T-helper 9 cell (primary cell): ENCODE measurements around the gene LARGE1.

Experiments
- DNase-seq: peaks from one replicate; pipeline ENCODE4 v3.0.0-alpha.2; 2020

The LARGE1 gene

DNA sequence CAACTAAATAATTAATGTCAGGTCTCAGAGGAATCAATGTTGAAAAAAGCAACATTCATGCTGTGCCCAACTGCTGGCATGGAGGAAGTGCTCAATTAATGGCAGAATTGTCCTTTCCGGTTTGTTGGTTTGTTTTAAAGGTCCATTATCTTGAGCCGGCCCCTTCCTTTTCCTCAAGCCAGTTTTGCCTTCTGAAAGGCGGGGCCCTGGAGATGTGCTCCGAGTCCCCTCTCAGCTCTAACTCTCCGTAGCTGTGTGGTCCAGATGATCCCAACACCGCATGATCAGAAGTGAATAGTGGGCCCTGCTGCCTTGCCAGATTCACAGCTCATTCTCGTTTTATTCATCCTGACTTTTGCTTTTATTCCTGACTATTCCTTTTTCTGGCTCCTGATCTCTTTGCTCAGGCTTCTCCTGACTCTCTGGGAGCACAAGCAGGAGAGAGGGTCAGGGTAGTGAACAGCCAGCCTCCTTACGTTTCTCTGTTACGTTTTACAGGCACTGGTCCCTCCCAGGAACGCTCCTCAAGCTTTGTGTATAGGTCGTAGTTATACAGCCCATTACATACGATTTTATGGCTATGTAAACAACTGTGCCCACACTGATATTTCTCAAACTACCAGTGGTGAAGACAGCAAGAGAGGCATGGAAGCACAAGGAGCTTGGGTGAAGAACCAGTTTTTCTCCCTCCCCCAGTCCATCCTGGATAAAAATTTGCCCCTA, 265.9 kb downstream of the LARGE1 start:
- no peak for DNase-seq

DNA sequence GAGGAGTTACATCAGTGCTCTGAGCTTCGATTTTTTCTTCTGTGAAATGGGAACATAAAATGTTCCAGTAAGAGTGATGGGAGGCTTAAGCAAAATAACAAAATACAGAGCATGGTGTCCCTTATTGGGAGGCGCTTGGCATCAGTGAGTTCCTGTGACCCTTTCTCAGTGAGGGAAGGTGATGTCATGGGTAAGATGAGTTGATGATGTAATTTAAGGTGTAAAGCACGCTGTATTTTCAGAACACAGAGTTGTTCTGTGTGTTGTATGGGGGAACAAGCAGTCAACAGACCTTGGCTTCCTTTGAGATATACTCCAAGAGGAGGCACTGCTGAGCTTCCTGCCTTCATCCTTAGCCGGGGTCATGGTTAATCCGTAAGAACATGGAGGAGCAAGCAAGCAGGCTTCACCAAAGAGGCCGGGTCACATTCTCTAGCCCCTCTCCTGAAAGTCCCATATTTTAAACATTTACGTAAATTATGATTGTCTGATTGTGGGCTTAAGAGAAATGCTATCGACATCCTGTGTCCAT, 266.7 kb downstream of the LARGE1 start:
- DNase-seq, result no peak

DNA sequence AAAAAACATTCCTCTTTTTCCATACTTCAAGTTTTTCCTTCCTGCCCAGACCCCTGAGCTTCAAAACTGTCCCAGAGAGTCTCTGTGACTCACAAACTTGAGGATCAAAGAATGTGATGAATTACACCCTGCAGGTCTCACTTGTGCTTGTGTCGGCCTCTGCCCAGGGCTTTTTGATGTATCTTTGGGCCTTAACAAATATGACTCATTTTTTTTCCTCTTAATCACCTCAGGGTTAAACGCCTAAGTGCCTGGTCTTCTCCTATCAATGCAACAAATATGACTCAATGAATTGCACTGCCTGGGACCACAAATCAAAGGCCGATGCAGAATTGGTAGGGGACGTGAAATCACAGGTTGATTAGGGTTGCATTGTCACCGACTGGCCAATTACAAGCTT, 267.7 kb downstream of the LARGE1 start:
- no peak for DNase-seq

DNA sequence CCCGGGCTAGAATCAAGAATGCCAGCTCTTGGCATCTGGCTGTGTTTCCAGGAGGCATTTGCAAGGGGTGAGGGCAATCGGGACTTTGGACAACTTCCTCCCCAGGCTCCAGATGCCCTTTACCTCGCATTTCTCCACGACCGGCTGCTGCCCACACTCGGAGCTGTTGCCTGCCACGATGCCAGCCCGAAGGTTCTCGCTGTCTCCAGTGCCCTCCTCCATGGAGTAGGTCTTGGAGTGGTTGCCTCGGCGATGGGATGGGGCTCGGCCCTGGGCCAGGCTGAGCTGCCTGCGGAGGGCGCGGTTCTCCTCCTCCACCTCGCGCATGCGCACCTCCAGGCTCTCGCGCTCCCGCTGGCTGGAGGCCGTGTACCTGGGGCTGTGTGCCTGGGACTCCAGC, 270.0 kb downstream of the LARGE1 start:
- no peak for DNase-seq

DNA sequence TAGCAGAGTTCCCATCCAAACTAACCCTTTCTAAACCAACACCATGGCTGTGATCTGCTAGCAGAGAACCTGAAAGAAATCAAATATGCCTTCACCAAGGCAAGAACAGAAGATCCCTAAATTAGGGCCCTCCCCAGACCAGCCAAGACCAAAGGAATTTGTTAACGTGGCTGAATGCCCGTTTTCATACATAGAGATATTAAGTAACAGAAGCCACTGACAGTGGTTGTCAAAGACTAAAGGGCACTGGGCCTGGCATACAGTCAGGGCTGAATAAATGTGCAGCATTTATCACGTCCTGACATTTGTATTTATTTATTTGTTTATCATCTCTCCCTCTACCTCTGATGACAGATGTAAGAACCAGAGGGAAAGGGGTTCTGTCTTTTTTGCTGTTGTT, 271.8 kb downstream of the LARGE1 start:
- DNase-seq, result no peak

DNA sequence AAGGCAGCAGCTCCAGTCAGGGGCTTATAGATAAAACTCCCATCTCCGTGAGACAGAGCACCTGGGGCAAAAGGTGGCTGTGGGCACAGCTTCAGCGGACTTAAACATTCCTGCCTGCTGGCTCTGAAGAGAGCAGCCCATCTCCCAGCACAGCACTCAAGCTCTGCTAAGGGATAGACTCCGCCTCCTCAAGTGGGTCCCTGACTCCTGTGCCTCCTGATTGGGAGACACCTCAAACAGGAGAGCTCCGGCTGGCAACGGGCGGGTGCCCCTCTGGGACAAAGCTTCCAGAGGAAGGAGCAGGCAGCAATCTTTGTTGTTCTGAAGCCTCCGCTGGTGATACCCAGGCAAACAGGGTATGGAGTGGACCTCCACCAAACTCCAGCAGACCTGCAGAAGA, 279.4 kb downstream of the LARGE1 start:
- no peak for DNase-seq

DNA sequence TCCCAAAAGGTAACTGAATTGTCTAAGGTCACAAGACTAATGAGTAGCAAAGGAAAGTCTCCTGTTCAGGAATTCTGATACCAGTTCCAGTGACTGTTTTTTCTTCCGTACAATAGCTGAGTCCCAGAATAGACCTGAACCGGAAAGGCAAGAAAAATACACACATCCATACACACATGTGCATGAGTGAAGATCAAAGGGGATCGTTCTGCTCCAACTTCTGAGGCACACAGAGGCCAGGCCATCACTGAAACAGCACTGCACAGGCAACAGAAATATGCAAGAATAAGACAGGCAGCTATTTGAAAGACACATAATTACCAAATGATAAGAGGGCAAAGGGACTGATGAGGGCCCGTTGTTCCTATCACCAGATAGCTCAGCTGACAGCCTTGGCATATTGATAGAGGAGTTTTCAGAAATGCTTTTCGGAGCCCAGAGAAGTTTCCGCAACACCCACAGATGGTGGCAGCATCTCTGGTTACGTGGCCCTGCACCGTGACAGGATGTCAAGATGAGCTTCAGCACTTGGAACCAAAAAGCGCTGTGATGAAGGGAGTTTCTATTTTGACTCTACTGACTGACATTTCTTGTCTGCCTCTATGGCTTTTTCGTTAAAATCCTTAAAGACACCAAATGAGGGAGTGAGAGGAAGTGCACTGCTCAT, 280.6 kb downstream of the LARGE1 start:
- no peak for DNase-seq

DNA sequence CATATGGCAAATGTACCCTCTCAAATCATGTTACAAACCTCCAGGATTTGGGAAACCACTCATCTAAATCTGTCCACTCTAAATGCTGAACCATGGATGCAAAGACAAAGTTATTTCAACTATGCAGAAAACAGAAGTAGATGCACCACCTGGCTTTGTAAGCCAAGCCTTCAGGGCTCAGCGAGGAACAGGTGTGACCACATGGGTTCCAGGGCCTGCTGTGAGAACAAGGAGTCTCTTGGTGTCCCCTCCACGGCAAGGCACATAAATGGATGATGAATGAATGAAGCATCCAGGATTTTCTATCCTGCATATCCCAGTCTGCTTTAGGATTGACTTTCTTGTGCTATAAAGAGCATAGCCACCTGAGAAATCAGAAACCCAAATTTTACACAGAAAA, 284.5 kb downstream of the LARGE1 start:
- DNase-seq, result no peak

DNA sequence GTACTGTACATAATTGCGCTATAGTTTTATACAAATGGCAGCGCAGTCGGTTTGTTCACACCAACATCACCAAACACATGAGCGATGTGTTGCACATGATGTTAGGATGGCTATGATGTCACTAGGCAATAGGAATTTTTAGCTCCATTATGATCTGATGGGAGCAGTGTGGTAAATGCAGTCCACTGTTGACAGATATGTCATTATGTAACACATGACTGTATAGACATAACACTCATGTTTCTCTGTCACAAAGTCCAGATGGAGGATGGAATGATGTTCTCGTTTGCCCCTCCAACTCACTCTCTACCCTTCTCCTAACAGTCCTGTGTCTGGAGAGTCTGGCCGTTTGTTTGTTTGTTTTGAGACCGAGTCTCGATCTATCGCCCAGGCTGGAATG, 288.5 kb downstream of the LARGE1 start:
- DNase-seq, result no peak

DNA sequence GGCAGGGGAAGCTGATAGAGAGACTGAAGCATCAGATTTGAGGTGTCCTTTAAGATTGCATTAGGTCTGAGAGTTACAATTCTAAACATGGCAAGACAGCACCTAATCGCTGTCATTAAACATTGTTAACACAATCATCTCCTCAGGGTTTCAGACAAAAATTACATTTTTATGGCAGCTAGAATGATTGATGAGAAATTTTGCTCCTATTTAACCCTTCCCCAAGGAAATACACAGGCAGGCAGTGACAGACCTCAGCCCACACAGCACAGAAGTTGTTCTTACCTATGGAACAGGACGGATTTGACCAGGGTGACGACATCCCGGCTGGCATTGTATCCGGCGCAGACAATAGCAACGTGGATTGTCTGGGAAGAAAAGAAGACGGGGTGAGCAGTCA, 294.3 kb downstream of the LARGE1 start:
- no peak for DNase-seq

DNA sequence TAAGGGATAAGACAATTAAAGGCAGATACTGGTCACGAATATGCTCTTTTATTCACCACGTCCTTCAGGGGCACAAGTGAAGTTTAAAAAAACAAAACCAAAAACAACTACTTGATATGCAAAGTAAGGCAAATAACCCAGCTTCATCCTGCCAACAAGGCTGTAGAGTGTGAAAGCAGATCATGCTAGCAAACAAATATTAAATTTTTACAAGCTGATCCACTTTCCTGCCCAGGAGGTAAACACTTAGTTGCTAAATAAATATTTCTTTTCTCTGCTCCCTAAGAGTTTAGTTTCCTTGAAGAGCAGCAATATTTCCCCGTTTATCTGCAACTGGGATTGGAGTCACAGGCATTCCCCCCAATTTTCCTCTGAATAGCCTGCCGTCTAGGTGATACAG, 300.2 kb downstream of the LARGE1 start:
- DNase-seq, result no peak

DNA sequence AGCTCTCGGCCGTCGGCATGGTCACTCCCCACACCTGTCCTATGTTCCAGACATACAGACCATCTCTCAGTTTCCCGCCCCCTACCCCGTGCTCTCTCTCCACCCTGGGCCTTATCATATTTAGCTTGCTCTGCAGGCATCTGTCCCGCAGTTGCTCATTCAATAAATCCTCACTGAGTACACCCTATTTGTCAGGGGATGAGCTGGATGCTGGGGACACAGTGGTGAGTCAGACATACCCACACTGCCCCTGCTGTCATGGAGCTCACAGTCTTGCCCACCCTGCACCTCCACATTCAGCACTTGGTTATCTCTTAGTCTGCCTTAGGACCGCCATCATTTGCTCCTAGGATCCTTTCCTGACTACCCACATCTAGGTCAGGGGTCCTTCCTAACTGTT, 313.8 kb downstream of the LARGE1 start:
- DNase-seq, result no peak

DNA sequence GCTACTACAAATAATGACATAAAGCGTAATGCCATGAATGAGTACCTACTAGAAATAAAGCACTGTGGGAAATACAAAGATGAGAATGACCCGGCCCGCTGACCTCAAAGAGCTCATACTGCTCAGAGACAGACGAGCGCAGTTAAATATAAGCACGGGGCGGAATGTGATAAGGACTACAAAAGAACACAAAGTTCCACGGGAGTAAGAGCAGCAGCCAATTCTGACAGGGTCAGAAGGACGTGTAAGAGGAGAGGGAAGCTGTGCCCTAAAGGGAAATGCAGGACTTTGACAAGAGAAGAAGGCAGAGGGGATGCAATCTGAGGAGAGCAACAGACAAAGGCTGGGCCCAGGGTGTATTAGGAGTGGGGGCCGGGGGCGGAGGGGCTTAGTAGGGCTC, 314.6 kb downstream of the LARGE1 start:
- no peak for DNase-seq

DNA sequence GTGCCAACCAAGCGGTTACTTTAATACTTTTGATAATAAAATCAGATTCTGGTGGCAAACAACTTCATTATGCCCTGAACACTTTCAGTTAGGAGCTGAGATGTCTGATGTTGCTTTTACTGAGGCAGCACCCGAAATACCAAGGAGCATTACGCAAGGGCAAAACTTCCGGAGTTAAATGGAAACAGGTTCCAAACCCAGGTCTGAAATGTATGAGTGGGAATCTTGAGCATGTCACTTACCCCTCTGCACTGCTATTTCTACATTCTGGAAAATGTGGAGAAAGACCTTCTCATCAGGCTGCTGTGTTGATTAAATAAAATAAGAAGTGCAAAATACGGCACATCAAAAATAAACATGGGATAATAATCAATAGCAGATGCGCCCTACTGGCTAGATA, 315.1 kb downstream of the LARGE1 start:
- DNase-seq, result no peak

DNA sequence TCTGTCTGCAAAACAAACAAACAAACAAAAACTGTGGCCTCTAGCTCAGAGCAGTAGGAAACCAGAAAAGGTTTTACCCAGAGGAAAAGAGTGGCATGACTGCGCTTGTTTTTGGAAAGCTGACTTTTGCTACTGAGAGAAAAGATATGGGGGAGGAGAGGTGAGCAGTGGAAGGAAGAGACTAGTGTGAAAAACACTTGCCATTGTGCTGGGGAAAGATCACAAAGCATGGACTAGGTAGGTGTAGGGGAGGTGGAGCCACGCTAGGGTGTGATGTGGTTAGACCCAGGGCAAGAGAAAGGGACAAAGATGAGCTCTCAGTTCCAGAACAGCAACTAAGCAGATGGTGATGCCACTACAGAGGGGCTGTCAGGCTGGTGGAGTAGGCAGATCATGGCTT, 319.2 kb downstream of the LARGE1 start:
- no peak for DNase-seq

DNA sequence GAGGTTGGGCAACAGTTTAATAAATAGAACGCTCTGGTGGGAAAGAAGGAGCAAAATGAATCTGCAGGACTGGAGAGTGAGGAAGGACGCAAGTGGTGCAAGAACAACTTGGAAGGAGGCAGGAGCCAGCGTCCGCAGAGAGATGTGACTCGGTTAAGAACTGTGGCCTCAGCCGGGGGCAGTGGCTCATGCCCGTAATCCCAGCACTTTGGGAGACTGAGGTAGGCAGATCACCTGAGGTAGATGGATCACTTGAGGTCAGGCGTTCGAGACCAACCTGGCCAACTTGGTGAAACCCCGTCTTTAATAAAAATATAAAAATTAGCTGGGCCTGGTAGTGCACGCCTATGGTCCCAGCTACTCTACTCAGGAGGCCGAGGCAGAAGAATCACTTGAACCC, 319.7 kb downstream of the LARGE1 start:
- DNase-seq, result no peak

DNA sequence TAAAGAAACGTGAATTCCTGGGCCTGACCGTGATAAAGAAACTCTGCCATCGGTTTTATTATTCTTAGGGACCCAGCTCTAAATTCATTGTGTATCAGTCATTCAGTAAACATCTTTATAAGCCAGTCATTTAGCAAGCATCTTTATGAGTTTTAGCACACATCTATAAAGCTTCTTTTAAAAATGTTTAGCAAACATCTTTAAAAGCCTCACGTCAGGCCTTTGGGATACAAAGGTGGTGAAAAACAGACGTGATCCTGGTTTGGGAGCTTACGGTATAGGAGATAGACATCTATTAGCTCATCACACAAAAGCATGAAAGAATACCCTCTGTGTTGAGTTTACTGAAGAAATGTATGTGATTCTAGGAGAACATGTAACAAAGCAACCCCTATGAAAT, 320.2 kb downstream of the LARGE1 start:
- DNase-seq, result no peak

DNA sequence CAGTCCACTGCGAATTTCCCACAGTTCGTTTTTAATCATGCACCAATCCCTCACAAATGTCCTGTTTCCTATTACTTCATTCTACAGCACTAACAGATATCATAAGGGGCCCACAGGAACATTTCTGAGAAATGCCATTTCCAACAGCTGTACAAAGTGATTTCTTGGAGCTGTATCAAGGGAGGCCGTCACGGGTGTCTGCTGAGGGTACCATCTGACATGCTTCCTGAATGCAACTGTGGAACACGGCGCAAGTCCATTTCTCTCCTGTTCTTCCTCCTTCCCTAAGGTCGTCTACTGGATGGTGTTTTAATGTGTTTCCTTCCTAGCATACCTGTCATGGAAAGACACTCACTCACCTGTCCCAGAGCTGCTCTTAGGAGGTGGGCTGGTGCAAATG, 320.7 kb downstream of the LARGE1 start:
- no peak for DNase-seq

DNA sequence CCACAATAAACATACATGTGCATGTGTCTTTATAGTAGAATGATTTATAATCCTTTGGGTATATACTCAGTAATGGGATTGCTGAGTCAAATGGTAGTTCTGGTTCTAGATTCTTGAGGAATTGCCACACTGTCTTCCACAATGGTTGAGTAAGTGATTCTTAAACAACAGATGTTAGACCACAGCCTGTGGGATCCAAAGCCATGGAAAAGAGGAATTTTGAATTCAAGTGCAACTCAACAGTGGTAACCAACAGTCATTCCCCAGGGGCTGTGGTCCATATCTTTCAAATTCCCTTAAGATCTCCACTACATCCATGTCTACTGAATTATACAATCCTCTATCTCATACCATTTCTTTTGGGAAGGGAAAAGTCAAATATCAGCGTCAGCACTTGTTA, 321.5 kb downstream of the LARGE1 start:
- DNase-seq, result no peak

DNA sequence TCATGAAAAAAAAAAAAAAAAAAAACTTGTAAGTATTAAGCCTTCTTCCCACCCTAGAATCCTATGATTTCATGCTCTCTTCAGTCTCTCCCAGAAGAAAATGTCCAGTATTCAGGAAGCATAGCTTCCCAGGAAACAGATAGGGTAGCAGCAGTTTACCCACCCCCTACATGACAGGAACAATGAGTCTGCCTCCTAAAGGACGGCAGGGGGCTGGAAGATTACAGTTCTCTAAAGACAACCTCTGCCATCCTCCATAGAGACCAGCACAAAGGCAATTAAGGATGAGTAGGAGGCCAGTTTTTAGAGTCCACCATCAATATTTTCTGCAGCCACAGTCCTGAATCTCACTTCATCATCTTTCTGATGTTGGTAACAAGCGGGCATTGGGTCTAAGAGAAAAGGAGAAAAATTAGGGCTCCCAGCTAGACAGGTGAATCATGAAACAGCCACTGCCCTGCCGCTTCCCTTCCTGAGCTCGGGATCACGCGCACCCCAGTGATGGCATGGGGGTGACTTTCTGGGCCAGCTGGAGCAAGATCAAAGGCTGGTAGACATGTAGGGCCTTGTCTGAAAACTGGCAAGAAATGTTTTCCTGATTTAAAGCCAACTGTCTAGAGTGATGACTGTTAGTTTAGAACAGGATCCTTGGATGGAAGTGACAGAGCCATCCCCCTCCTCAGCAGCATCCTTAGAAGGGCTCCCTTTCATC, 322.8 kb downstream of the LARGE1 start:
- no peak for DNase-seq

DNA sequence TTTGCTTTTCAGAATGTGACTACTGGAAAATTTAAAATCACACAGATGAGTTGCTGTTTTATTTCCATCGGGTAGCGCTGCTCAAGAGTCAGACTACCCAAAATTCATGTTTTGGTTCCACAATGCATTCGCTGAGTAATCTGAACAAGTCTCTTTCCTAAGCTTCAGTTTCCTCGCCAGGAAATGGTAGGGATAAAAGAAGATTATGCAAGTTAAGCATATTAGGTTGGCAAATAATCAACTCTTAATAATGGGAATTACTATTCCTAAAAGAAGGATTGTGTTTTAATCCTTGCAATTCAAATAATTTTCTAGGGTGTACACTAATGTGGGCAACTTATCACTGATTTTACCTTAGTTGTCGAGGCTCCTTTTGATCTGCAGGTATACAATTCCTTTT, 326.5 kb downstream of the LARGE1 start:
- no peak for DNase-seq

DNA sequence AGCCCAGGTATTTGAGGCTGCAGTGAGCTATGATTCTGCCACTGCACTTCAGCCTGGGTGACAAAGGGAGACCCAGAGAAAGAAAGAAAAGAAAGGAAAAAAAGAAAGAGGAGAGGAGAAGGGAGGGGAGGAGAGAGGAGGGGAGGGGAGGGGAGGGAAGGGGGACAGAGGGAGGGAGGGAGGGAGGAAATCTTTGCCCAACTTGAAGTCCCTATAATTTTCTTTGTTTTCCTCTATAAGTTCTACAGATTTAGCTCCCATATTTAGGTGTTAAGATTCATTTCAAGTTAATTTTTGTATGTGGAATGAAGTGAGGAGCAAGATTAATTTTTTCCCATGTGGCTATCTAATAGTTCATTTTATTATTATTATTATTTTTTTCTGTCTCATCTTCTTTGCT, 328.3 kb downstream of the LARGE1 start:
- DNase-seq, result no peak

DNA sequence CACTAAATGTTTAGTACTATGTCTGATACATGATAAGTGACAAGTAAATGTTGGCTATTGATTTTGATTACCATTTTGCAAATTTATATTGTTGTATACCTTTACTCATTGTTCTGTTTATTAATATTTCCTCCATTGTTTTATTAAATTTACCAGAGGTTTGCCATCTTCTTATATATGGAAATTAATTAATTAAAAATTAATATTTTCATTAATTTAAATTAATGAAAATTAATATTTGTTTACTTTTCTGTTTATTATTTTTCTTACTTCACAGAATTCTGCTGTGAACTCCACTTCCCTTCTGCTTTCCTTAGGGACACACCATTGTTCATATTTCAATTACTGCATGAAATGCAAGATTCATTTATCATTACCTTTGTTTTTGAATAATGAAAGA, 331.0 kb downstream of the LARGE1 start:
- no peak for DNase-seq

DNA sequence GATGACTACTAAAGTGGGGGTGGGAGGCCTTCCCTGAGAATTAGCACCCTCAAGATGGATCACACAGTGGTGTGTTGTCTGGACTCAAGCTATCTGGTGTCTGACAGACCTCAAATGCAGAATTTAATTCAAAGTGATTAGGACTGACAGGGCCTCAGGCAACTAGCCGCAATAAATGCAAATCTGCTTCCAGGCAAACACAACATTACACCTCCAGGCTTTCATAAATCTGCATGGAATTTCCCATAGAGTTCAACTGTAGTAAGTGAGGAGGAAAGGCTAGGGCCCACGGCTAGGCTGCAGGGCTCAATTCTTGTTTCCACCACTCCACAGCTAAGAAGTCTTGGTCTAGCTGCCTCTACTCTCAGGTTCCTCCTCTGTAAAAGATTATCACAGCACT, 331.4 kb downstream of the LARGE1 start:
- DNase-seq, result no peak
